Activated CD4-positive, alpha-beta T cell treated with anti-CD3 and anti-CD28 coated beads, Interleukin-2, Interleukin-4, amounts not matched to agents 100 ng/mL and 50 ng/mL, durations not matched to agents 16 hours and 8 hours (primary cell): Measurements from ENCODE around the gene TTYH3.
"Not testable (repeated sequence)": the region's sequence is repeated elsewhere in the genome, so short reads cannot be mapped to it uniquely, and the experiment has no call there.

Experiments
- DNase-seq: peaks from one replicate; pipeline ENCODE4 v3.0.0-alpha.2; 2020; ENCODE audit warnings: low spot score

TTYH3 gene

GRCh38 chr7:2631946-2632732, at the start of gene TTYH3:
TTYH3 (plus strand) TSS chr7:2631986; CDS start chr7:2632156, 170 bp downstream.
- DNase-seq, result no peak

GRCh38 chr7:2582006-2582735, 49.6 kb upstream of the TTYH3 start:
- DNase-seq, result no peak

GRCh38 chr7:2583798-2584580, 47.8 kb upstream of the TTYH3 start:
- no peak for DNase-seq

GRCh38 chr7:2585446-2585845, 46.3 kb upstream of the TTYH3 start:
- no peak for DNase-seq

GRCh38 chr7:2586326-2587020, 45.3 kb upstream of the TTYH3 start:
- DNase-seq, result no peak

- DNase-seq, result no peak
Measured at GRCh38 chr7:2587134-2587533, 44.7 kb upstream of the TTYH3 start.

- DNase-seq, result no peak
Measured at GRCh38 chr7:2587778-2588177, 44.0 kb upstream of the TTYH3 start.

- no peak for DNase-seq
Measured at GRCh38 chr7:2589341-2589740, 42.4 kb upstream of the TTYH3 start.

GRCh38 chr7:2589941-2590340, 41.8 kb upstream of the TTYH3 start:
- not testable (repeated sequence) for DNase-seq

GRCh38 chr7:2592375-2592865, 39.4 kb upstream of the TTYH3 start:
- DNase-seq, result no peak

- DNase-seq, result no peak
Measured at GRCh38 chr7:2593036-2593727, 38.6 kb upstream of the TTYH3 start.

- DNase-seq, result no peak
Measured at GRCh38 chr7:2594599-2594998, 37.2 kb upstream of the TTYH3 start.

- no peak for DNase-seq
Measured at GRCh38 chr7:2595258-2595860, 36.4 kb upstream of the TTYH3 start.

GRCh38 chr7:2596464-2597272, 35.1 kb upstream of the TTYH3 start:
- DNase-seq, result no peak

- no peak for DNase-seq
Measured at GRCh38 chr7:2597273-2597640, 34.5 kb upstream of the TTYH3 start.

- no peak for DNase-seq
Measured at GRCh38 chr7:2598154-2598823, 33.5 kb upstream of the TTYH3 start.

GRCh38 chr7:2601065-2601464, 30.7 kb upstream of the TTYH3 start:
- no peak for DNase-seq

- DNase-seq, result no peak
Measured at GRCh38 chr7:2601907-2602306, 29.9 kb upstream of the TTYH3 start.

GRCh38 chr7:2602406-2603043, 29.3 kb upstream of the TTYH3 start:
- no peak for DNase-seq
